OCI-LY1 (cell line): ENCODE measurements around the gene WDR89.
"Not testable (repeated sequence)": the region's sequence is repeated elsewhere in the genome, so short reads cannot be mapped to it uniquely, and the experiment has no call there.

Source experiments
- H2AFZ ChIP-seq: fragments of 200-600 bp; sonication (generic), shearing (Covaris generic); 2 replicates; pipeline ENCODE4 v1.6.0; 2014; ENCODE audit warnings: antibody characterized with exemption, mild to moderate bottlenecking, low read length
- H3F3A ChIP-seq: fragments of 200-600 bp; sonication (generic), shearing (Covaris generic); 2 replicates; pipeline ENCODE4 v1.6.0; 2014; ENCODE audit warnings: mild to moderate bottlenecking, antibody characterized with exemption, low read length, moderate library complexity; ENCODE audit not compliant: insufficient read depth
- H3K27ac ChIP-seq: fragments of 200-600 bp; sonication (generic); 2 replicates; pipeline ENCODE4 v1.5.1; 2014; ENCODE audit warnings: low read length, mixed run types, mild to moderate bottlenecking, low read depth; ENCODE audit not compliant: poor library complexity, severe bottlenecking
- H3K27me3 ChIP-seq: fragments of 200-600 bp; sonication (generic); 2 replicates; pipeline ENCODE4 v1.6.0; 2014; ENCODE audit warnings: antibody characterized with exemption, mild to moderate bottlenecking, low read length, moderate library complexity; ENCODE audit not compliant: insufficient read depth
- H3K36me3 ChIP-seq: fragments of 200-600 bp; sonication (generic); 2 replicates; pipeline ENCODE4 v1.6.1; 2014; ENCODE audit warnings: mild to moderate bottlenecking, antibody characterized with exemption, low read length, moderate library complexity, mixed read lengths; ENCODE audit not compliant: insufficient read depth
- H3K4me1 ChIP-seq: fragments of 200-600 bp; sonication (generic); 2 replicates; pipeline ENCODE4 v1.5.1; 2014; ENCODE audit warnings: mild to moderate bottlenecking, low read length, moderate library complexity; ENCODE audit not compliant: insufficient read depth, severe bottlenecking
- H3K4me2 ChIP-seq: fragments of 200-600 bp; sonication (generic), shearing (Covaris generic); 2 replicates; pipeline ENCODE4 v1.6.1; 2014; ENCODE audit warnings: low read length
- H3K4me3 ChIP-seq: fragments of 200-600 bp; sonication (generic); 2 replicates; pipeline ENCODE4 v1.5.1; 2014; ENCODE audit warnings: low read length, low read depth, mild to moderate bottlenecking, mixed read lengths; ENCODE audit not compliant: poor library complexity, severe bottlenecking
- H3K79me2 ChIP-seq: fragments of 200-600 bp; shearing (Covaris generic); 2 replicates; pipeline ENCODE4 v1.6.1; 2016; ENCODE audit warnings: mixed run types, low read length, mixed read lengths; ENCODE audit not compliant: insufficient read depth
- H3K9ac ChIP-seq: fragments of 200-600 bp; sonication (generic), shearing (Covaris generic); 2 replicates; pipeline ENCODE4 v1.6.1; 2014; ENCODE audit warnings: mild to moderate bottlenecking, low read length, mixed read lengths
- H3K9me2 ChIP-seq: fragments of 200-600 bp; sonication (generic), shearing (Covaris generic); 2 replicates; pipeline ENCODE4 v1.6.1; 2014; ENCODE audit warnings: low read depth, mild to moderate bottlenecking, low read length, mixed read lengths
- H3K9me3 ChIP-seq: fragments of 200-600 bp; shearing (Covaris generic); 2 replicates; pipeline ENCODE4 v1.6.1; 2014; ENCODE audit warnings: low read length, mixed read lengths
- H4K20me1 ChIP-seq: fragments of 200-600 bp; sonication (generic), shearing (Covaris generic); 2 replicates; pipeline ENCODE4 v1.6.0; 2016; ENCODE audit warnings: mild to moderate bottlenecking, low read length; ENCODE audit not compliant: insufficient read depth
- EZH2 ChIP-seq: fragments of 200-600 bp; sonication (generic), shearing (Covaris generic); IDR thresholded peaks from 2 replicates; pipeline ENCODE4 v1.8.0; 2017; ENCODE audit warnings: borderline replicate concordance, mixed run types, mild to moderate bottlenecking, antibody characterized with exemption, low read length, moderate library complexity, mixed read lengths
- TF ChIP-seq, protein P1 (sequence below): fragments of 200-600 bp; sonication (generic), shearing (Covaris generic); IDR thresholded peaks from 2 replicates; pipeline ENCODE4 v1.5.1; 2017; ENCODE audit warnings: mild to moderate bottlenecking, antibody characterized with exemption, low read length, moderate library complexity, mixed read lengths

WDR89 gene

DNA sequence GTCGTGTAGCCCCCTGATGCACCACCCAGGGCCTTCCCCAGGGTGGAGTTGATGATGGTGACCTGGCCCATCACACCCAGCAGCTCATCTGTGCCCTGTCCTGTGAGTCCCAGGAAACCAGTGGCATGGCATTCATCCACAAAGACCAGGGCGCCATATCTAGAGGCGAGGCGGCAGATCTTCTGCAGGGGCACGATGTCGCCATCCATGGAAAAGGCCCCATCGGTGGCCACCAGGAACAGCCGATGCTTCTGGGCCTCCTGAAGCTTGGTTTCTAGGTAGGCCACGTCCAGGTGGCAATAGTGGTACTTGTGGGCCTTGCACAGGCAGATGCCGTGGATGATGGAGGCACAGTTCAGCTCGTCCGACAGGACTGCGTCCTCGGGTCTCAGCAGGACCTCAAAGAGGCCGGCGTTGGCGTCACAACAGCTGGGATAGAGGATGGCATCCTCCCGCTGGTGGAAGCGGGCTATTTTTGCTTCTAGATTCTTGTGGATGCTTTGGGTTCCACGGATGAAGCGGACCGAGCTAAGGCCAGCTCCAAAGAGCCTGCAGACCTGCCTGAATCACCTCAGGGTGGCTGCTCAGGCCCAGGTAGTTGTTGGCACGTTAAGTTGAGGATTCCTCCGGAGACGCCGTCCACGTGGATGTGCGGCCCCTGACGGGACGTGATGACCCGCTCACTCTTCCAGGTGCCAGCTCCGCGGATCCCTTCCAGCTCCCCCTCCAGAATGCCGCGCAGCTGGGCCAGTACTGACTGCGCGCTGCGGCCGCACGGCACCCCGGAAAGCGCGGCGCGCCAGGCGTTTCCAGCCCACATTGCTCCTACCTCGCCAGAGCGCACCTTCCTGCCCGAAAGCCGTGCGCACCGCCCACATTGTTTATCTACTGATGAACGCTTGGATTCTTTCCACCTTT, 47.0 kb downstream of the WDR89 start:
- no peaks in the 10 kb centered on the region for H3K27me3 ChIP-seq
- peaks cover 10% of the 10 kb centered on the region; the same call in 1 of the 2 replicates for H3K9me3 ChIP-seq
- no peak for TF ChIP-seq EZH2
- TF ChIP-seq, protein P1, sequence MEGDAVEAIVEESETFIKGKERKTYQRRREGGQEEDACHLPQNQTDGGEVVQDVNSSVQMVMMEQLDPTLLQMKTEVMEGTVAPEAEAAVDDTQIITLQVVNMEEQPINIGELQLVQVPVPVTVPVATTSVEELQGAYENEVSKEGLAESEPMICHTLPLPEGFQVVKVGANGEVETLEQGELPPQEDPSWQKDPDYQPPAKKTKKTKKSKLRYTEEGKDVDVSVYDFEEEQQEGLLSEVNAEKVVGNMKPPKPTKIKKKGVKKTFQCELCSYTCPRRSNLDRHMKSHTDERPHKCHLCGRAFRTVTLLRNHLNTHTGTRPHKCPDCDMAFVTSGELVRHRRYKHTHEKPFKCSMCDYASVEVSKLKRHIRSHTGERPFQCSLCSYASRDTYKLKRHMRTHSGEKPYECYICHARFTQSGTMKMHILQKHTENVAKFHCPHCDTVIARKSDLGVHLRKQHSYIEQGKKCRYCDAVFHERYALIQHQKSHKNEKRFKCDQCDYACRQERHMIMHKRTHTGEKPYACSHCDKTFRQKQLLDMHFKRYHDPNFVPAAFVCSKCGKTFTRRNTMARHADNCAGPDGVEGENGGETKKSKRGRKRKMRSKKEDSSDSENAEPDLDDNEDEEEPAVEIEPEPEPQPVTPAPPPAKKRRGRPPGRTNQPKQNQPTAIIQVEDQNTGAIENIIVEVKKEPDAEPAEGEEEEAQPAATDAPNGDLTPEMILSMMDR, result no peak
- H3K9me2 ChIP-seq, result no peaks in the 10 kb centered on the region
- H3K9ac ChIP-seq, result no peak overlapping the region
- H3F3A ChIP-seq, result no peaks in the 10 kb centered on the region
- H3K27ac ChIP-seq, result no peak overlapping the region
- H3K4me2 ChIP-seq, result no peak overlapping the region
- H3K36me3 ChIP-seq, result peaks cover 38% of the 10 kb centered on the region
- H3K79me2 ChIP-seq, result no peaks in the 10 kb centered on the region
- H3K4me1 ChIP-seq, result no peaks in the 10 kb centered on the region
- no peak overlapping the region for H3K4me3 ChIP-seq
- no peak overlapping the region for H2AFZ ChIP-seq
- no peaks in the 10 kb centered on the region for H4K20me1 ChIP-seq

DNA sequence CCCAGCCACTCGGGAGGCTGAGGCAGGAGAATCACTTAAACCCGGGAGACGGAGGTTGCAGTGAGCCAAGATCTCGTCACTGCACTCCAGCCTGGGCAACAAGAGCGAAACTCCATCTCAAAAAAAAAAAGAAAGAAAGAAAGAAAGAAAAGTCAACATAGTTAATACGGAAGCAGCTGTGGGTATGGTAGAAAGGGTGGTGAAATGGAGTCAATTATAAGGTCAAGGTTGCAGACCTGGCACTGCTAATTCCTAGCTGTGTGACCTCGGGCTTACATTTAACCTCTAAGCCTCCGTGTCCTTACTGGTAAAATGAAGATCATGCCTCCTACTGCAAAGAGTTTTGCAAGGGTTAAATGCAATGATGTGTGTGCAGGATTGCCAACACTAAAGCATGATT, 58.6 kb downstream of the WDR89 start:
- not testable (repeated sequence) for H3K27ac ChIP-seq, H2AFZ ChIP-seq, H3K4me2 ChIP-seq, H3K36me3 ChIP-seq, H4K20me1 ChIP-seq, H3K9me2 ChIP-seq, H3K9me3 ChIP-seq, H3F3A ChIP-seq, H3K4me3 ChIP-seq, H3K79me2 ChIP-seq, H3K9ac ChIP-seq, H3K4me1 ChIP-seq, H3K27me3 ChIP-seq

DNA sequence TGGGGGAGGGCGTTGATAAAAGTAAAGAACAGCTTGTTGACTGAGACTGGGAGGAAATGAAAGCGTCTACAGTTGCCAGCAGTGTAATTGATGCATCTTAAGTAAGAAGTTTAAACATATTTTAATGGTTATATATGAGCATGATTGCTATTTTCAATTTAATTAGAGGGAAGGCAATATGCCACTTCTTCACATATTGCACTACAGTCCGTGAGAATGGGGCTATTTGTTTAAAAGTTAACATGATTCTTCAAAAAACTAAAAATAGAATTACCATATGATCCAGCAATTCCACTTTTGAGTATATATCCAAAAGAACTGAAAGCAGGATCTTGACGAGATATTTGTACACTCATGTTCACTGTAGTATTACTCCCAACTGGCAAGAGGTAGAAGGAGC, 60.2 kb downstream of the WDR89 start:
- H3K4me2 ChIP-seq, result no peak overlapping the region
- H3K27ac ChIP-seq, result no peak overlapping the region
- H3K4me3 ChIP-seq, result no peak overlapping the region
- no peaks in the 10 kb centered on the region for H3K27me3 ChIP-seq
- no peaks in the 10 kb centered on the region for H3K4me1 ChIP-seq
- H3K9me2 ChIP-seq, result no peaks in the 10 kb centered on the region
- no peak overlapping the region for H2AFZ ChIP-seq
- H3K36me3 ChIP-seq, result no peaks in the 10 kb centered on the region
- TF ChIP-seq, protein P1, result no peak
- no peak for TF ChIP-seq EZH2
- H4K20me1 ChIP-seq, result no peaks in the 10 kb centered on the region
- H3K9me3 ChIP-seq, result no peaks in the 10 kb centered on the region
- H3K9ac ChIP-seq, result no peak overlapping the region
- H3F3A ChIP-seq, result no peaks in the 10 kb centered on the region
- H3K79me2 ChIP-seq, result no peaks in the 10 kb centered on the region

DNA sequence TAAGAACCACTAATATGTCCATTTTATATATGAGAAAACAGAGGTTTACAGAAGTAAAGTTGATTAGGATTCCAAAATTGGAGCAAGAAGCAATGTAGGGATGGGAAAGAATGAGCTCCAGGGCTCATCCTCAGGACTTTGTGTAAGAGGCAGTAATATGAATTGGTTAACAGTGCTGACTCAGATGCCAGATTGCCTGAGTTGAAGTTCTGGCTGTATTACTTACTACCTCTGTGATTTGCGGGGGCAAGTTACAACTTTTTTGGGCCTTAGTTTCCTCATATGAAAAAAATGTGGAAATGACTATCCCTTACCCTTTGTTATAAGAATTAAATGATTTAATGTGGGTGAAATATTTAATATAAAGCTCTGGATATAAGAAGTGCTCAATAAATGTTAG, 63.4 kb downstream of the WDR89 start:
- no peak overlapping the region for H3K4me2 ChIP-seq
- no peaks in the 10 kb centered on the region for H3F3A ChIP-seq
- no peaks in the 10 kb centered on the region for H3K9me2 ChIP-seq
- H3K9ac ChIP-seq, result no peak overlapping the region
- no peak overlapping the region for H2AFZ ChIP-seq
- H4K20me1 ChIP-seq, result no peaks in the 10 kb centered on the region
- TF ChIP-seq EZH2, result no peak
- TF ChIP-seq, protein P1, result no peak
- no peak overlapping the region for H3K4me3 ChIP-seq
- no peaks in the 10 kb centered on the region for H3K4me1 ChIP-seq
- H3K27me3 ChIP-seq, result no peaks in the 10 kb centered on the region
- no peaks in the 10 kb centered on the region for H3K9me3 ChIP-seq
- no peaks in the 10 kb centered on the region for H3K36me3 ChIP-seq
- H3K27ac ChIP-seq, result no peak overlapping the region
- no peaks in the 10 kb centered on the region for H3K79me2 ChIP-seq
